ENCODE data around the gene CRYBG2.

GRCh38 chr1:26315874-26316850 lies 37.8 kb downstream of the CRYBG2 start:
- TF ChIP-seq CTCF (IDR thresholded peaks at IDR 0.05 in 4 of 5, conservative IDR thresholded peaks at IDR 0.05 in 1 of 5) = no peak
- no peak for TF ChIP-seq POLR2A (IDR thresholded peaks at IDR 0.05)

All from gastrocnemius medialis (tissue), 4 donors.